Fibroblast of the aortic adventitia (primary cell): ENCODE measurements around the gene ATG13. TPM values are rescaled to one million over a fixed set of nuclear protein-coding genes. Genes with fewer than 3 reads are reported as not detected.
A peak's percentile ranks its signal among the peaks of the same experiment; 100 is the strongest.

Experiments used
- DNase-seq: peaks from one replicate; pipeline ENCODE4 v3.0.0-alpha.2; 2010; ENCODE audit warnings: low read depth
- H3K4me3 ChIP-seq: 2 replicates; pipeline ENCODE4 v1.5.1; 2011; ENCODE audit warnings: low read depth, mild to moderate bottlenecking, control low read depth, low read length, moderate library complexity
- total RNA-seq: library from RNA; depleted of rRNA; stranded (reverse); fragments of >200 nt; gene quantifications from 2 replicates; pipeline ENCODE4 v1.2.3, GENCODE V29; 2012; ENCODE audit warnings: low replicate concordance
- TF ChIP-seq, protein P1 (sequence below): IDR thresholded peaks from 2 replicates; pipeline ENCODE4 v1.5.1; 2011; ENCODE audit warnings: mild to moderate bottlenecking, low read length, control low read depth, inconsistent platforms; ENCODE audit not compliant: insufficient read depth

ATG13 gene
- total RNA-seq, 1 donor = 58.8 TPM

DNA sequence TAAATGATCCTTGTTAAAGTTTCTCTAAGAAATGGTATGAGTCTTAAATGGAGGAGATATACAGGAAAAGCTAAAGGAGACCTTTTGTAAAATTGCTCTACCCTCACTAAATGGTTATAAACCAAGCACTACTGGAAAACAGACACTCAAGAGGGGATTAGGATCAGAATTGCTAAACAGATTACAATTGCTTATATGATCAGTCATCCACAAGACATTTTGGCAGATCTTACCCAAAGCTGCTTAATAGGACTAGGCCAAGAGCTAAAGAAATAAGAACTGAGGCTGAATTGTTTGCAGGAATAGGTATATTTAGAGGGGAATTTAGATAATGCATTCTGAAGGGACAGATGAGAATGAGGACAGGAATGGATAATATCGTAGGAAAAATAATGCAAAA is 9.8 kb upstream of the ATG13 start:
- H3K4me3 ChIP-seq = no peak overlapping the region
- TF ChIP-seq, protein P1, sequence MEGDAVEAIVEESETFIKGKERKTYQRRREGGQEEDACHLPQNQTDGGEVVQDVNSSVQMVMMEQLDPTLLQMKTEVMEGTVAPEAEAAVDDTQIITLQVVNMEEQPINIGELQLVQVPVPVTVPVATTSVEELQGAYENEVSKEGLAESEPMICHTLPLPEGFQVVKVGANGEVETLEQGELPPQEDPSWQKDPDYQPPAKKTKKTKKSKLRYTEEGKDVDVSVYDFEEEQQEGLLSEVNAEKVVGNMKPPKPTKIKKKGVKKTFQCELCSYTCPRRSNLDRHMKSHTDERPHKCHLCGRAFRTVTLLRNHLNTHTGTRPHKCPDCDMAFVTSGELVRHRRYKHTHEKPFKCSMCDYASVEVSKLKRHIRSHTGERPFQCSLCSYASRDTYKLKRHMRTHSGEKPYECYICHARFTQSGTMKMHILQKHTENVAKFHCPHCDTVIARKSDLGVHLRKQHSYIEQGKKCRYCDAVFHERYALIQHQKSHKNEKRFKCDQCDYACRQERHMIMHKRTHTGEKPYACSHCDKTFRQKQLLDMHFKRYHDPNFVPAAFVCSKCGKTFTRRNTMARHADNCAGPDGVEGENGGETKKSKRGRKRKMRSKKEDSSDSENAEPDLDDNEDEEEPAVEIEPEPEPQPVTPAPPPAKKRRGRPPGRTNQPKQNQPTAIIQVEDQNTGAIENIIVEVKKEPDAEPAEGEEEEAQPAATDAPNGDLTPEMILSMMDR = no peak

DNA sequence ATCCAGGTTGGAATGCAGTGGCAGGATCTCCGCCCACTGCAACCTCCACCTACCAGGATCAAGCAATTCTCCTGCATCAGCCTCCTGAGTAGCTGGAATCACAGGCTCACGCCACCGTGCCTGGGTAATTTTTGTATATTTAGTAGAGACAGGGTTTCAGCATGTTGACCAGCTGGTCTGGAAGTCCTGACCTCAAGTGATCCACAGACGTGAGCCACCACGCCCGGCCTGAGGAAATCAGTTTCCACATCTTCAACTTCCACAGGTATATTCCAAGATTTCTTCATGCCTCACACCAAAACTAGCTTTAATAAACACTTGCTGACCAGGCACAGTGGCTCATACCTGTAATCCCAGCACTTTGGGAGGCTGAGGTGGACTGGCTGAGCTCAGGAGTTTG is 8.0 kb upstream of the ATG13 start:
- no peak overlapping the region for H3K4me3 ChIP-seq
- TF ChIP-seq, protein P1 = no peak
- DNase-seq = no peak

More for the DNA sequence above, 9.8 kb upstream of the ATG13 start:
- no peak for DNase-seq

DNA sequence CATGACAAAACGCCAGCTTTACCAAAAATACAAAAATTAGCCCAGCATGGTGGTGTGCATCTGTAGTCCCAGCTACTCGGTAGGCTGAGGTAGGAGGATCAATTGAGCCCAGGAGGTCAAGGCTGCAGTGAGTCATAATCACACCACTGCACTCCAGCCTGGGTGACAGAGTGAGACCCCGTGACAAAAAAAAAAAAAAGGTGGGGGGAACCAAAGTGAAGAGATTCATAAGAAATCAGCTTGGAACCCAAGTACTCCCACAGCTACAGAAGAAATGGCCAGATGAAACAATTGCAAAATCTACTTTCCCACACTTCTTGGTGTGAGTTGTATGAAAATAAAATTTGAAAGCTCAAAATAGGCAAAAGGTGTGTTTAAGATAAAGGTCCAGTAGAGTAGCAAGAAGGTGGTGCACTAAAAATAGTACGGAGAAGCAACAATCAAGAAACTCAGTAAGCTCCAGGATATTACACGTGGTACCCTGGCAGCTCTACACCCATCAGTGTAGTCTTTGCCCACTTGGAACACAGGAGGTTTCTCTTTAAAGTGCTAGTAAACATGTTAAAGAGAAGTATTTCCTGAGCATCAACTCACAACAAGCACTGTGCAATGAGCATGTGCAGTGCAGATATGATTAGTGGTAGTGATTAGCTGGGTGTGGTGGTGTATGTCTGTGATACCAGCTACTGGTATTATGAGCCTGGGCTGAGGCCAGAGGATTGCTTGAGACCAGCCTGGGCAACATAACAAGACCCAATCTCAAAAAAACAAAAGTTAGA is 5.6 kb upstream of the ATG13 start:
- TF ChIP-seq, protein P1 = no peak
- H3K4me3 ChIP-seq = no peak overlapping the region
- DNase-seq = no peak

DNA sequence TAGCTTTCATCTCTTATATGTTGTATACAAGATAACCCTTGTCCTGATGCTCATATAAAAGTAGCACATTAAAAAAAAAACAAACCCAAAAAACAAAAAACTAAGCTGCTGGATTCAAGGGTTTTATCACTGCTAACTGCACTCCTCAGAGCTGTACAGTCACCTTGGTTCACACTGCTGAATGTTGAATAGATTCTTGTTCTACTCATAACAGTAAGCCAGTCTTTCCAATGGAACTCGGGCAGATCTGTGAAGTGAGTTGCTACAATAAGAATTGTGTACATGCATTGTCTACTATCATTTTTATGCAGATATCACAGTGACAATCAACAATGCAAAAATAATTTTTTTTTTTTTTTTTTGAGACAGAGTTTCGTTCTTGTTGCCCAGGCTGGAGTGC is 5.0 kb upstream of the ATG13 start:
- TF ChIP-seq, protein P1 = no peak
- no peak for DNase-seq
- no peak overlapping the region for H3K4me3 ChIP-seq

DNA sequence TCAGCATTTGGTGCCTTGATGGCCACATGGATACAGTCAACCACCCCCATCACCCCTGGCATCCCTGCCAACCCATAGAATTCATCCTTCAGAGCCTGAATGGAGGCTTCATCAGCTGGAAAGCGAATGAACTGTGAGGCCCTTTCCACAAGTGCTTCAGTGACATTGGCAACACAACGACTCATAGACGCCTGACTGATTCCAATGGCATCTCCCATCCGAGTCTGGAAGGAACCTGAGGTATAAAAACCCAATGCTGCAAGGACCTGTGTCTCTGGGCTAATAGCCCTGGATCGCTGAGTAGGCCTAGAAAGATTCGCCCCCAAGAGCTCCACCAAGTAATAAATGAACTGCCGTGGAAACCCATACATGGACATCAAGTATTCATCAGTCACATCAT is 1.6 kb upstream of the ATG13 start:
- no peak for DNase-seq
- H3K4me3 ChIP-seq = no peak overlapping the region
- TF ChIP-seq, protein P1 = no peak

DNA sequence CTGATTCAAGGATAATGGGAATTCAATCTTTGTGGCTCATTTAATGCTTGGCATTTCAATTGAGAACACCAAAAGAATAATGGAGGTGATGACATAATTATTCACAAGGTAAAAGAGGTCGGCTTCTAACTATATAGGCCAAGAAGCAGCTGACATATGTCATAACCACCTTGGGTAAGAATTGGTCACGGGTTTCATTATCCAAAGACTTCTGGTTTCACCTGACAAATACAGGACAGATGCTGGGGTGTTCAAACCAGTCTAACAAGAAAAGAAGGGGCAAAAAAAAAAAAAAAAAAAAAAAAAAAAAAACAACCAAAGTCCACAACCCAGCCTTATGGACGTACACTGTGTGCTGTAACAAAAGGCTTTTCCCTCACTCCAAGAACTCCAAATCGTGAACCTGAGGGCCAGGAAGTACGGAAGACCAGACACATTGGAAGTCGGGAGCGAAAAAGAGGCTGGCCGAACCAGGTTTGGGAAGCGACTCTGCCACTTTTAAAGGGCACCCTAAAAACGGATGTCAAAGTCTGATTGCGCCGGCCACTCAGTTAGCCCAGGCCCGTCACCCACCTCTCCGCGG is 711 bp upstream of the ATG13 start:
- TF ChIP-seq, protein P1 = no peak
- DNase-seq = no peak

More for the DNA sequence above, 711 bp upstream of the ATG13 start:
- peak overlapping the region; percentile 98 for H3K4me3 ChIP-seq
